H1 (cell line): ENCODE measurements around the gene EBF3. TPM values are rescaled to one million over a fixed set of nuclear protein-coding genes. Genes with fewer than 3 reads are reported as not detected.

Experiments used
- BACH1 ChIP-seq: IDR thresholded peaks from 2 replicates; pipeline ENCODE4 v1.6.1; 2012; ENCODE audit warnings: low read length, improper control_type of control experiment
- FOSL1 ChIP-seq: IDR thresholded peaks from 2 replicates; pipeline ENCODE4 v1.6.1; 2011; ENCODE audit warnings: mild to moderate bottlenecking, low read depth, low read length, moderate library complexity; ENCODE audit not compliant: insufficient read depth
- KDM1A ChIP-seq: fragments of 200-600, 300-600 bp; sonication (generic); IDR thresholded peaks from 2 replicates; pipeline ENCODE4 v1.7.1; 2016; ENCODE audit warnings: mild to moderate bottlenecking, low read length, borderline replicate concordance
- NANOG ChIP-seq: IDR thresholded peaks from 2 replicates; pipeline ENCODE4 v1.6.1; 2011; ENCODE audit warnings: low read length, low read depth, mild to moderate bottlenecking, inconsistent platforms; ENCODE audit not compliant: insufficient read depth, poor library complexity, severe bottlenecking
- RBBP5 ChIP-seq: IDR thresholded peaks from 2 replicates; pipeline ENCODE4 v1.7.1; 2012; ENCODE audit warnings: low read depth, mild to moderate bottlenecking, inconsistent platforms, low read length, moderate library complexity, borderline replicate concordance
- SIN3A ChIP-seq, 2 experiments: IDR thresholded peaks in 1 of 2; conservative IDR thresholded peaks in 1 of 2; 2 replicates each; pipeline ENCODE4 v1.6.1; 2011 to 2012; ENCODE audit warnings: low read length in 2 of 2, improper control_type of control experiment in 1 of 2, low read depth in 1 of 2, mild to moderate bottlenecking in 1 of 2
- polyA plus RNA-seq, 7 experiments: library from polyadenylated mRNA; depleted of rRNA in 3 of 7; stranded (reverse) in 5 of 7; unstranded in 2 of 7; fragments of >200 nt in 5 of 7; fragments of 200-250 nt in 2 of 7; gene quantifications; 1 replicate in 5 of 7; 2 replicates in 1 of 7; 4 replicates in 1 of 7; pipeline versions ENCODE4 v1.2.1 to v1.2.3, GENCODE V29; 2011 to 2013; ENCODE audit warnings: missing spikeins in 2 of 7, mixed read lengths in 2 of 7
- total RNA-seq: library from RNA; stranded (reverse); fragmentation: NEBNext Ultra II Directional; extraction: Animal tissue kit (Norgen Biotek cat#: 25700); gene quantifications from 2 replicates; pipeline ENCODE4 v1.2.1, GENCODE V29; 2021
- TF ChIP-seq, protein P1 (sequence below): fragments of 300-600 bp; sonication (generic); IDR thresholded peaks from 2 replicates; pipeline ENCODE4 v1.7.1; 2012; ENCODE audit warnings: low read length, moderate library complexity, mild to moderate bottlenecking, inconsistent platforms; ENCODE audit not compliant: insufficient replicate concordance

EBF3 gene
- total and polyA plus RNA-seq, 2 of the 8 experiments (the other 6 are each of a cell fraction or from before 2014, with no cell fraction given), result 0.08 to 0.26 TPM

GRCh38 chr10:129955601-129956285, 8.3 kb downstream of the EBF3 start (continued):
- TF ChIP-seq NANOG (no peak), KDM1A (no peak), RBBP5 (no peak), BACH1 (no peak), FOSL1 (no peak), SIN3A (conservative IDR thresholded peaks at IDR 0.05 in 1 of 2, IDR thresholded peaks at IDR 0.05 in 1 of 2; ENCODE audit: low read depth in 1 of 2, low read length in 2 of 2) (no peak)
- TF ChIP-seq, protein P1, sequence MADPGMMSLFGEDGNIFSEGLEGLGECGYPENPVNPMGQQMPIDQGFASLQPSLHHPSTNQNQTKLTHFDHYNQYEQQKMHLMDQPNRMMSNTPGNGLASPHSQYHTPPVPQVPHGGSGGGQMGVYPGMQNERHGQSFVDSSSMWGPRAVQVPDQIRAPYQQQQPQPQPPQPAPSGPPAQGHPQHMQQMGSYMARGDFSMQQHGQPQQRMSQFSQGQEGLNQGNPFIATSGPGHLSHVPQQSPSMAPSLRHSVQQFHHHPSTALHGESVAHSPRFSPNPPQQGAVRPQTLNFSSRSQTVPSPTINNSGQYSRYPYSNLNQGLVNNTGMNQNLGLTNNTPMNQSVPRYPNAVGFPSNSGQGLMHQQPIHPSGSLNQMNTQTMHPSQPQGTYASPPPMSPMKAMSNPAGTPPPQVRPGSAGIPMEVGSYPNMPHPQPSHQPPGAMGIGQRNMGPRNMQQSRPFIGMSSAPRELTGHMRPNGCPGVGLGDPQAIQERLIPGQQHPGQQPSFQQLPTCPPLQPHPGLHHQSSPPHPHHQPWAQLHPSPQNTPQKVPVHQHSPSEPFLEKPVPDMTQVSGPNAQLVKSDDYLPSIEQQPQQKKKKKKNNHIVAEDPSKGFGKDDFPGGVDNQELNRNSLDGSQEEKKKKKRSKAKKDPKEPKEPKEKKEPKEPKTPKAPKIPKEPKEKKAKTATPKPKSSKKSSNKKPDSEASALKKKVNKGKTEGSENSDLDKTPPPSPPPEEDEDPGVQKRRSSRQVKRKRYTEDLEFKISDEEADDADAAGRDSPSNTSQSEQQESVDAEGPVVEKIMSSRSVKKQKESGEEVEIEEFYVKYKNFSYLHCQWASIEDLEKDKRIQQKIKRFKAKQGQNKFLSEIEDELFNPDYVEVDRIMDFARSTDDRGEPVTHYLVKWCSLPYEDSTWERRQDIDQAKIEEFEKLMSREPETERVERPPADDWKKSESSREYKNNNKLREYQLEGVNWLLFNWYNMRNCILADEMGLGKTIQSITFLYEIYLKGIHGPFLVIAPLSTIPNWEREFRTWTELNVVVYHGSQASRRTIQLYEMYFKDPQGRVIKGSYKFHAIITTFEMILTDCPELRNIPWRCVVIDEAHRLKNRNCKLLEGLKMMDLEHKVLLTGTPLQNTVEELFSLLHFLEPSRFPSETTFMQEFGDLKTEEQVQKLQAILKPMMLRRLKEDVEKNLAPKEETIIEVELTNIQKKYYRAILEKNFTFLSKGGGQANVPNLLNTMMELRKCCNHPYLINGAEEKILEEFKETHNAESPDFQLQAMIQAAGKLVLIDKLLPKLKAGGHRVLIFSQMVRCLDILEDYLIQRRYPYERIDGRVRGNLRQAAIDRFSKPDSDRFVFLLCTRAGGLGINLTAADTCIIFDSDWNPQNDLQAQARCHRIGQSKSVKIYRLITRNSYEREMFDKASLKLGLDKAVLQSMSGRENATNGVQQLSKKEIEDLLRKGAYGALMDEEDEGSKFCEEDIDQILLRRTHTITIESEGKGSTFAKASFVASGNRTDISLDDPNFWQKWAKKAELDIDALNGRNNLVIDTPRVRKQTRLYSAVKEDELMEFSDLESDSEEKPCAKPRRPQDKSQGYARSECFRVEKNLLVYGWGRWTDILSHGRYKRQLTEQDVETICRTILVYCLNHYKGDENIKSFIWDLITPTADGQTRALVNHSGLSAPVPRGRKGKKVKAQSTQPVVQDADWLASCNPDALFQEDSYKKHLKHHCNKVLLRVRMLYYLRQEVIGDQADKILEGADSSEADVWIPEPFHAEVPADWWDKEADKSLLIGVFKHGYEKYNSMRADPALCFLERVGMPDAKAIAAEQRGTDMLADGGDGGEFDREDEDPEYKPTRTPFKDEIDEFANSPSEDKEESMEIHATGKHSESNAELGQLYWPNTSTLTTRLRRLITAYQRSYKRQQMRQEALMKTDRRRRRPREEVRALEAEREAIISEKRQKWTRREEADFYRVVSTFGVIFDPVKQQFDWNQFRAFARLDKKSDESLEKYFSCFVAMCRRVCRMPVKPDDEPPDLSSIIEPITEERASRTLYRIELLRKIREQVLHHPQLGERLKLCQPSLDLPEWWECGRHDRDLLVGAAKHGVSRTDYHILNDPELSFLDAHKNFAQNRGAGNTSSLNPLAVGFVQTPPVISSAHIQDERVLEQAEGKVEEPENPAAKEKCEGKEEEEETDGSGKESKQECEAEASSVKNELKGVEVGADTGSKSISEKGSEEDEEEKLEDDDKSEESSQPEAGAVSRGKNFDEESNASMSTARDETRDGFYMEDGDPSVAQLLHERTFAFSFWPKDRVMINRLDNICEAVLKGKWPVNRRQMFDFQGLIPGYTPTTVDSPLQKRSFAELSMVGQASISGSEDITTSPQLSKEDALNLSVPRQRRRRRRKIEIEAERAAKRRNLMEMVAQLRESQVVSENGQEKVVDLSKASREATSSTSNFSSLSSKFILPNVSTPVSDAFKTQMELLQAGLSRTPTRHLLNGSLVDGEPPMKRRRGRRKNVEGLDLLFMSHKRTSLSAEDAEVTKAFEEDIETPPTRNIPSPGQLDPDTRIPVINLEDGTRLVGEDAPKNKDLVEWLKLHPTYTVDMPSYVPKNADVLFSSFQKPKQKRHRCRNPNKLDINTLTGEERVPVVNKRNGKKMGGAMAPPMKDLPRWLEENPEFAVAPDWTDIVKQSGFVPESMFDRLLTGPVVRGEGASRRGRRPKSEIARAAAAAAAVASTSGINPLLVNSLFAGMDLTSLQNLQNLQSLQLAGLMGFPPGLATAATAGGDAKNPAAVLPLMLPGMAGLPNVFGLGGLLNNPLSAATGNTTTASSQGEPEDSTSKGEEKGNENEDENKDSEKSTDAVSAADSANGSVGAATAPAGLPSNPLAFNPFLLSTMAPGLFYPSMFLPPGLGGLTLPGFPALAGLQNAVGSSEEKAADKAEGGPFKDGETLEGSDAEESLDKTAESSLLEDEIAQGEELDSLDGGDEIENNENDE, result no peak
